CD4-positive, alpha-beta T cell (primary cell): Measurements from ENCODE around the gene PPP1R12B. TPM values are rescaled to one million over a fixed set of nuclear protein-coding genes. Genes with fewer than 3 reads are reported as not detected.
"Not testable (repeated sequence)": the region's sequence is repeated elsewhere in the genome, so short reads cannot be mapped to it uniquely, and the experiment has no call there.

Source experiments
- ATAC-seq: fragments of 200-7000 bp; cut with Tn5 transposase; one replicate; pipeline ENCODE4 v1.10.0; 2022; ENCODE audit warnings: mild to moderate bottlenecking; ENCODE audit not compliant: poor library complexity
- CTCF ChIA-PET: fragments of 350-600 bp; sonication (Branson Sonifier 250); formaldehyde crosslinking; loops from one replicate; lab custom pipeline; 2021; ENCODE audit warnings: antibody characterized with exemption, inconsistent platforms; lab: Charles Lee
- POLR2A ChIA-PET: fragments of 350-600 bp; sonication (Branson Sonifier 250); formaldehyde crosslinking; loops from one replicate; lab custom pipeline; 2021; ENCODE audit warnings: antibody characterized with exemption, inconsistent platforms; lab: Charles Lee
- DNase-seq, 14 experiments: peaks; one replicate each; pipeline ENCODE4 v3.0.0-alpha.2; 2013 to 2020; ENCODE audit warnings: mixed read lengths in 2 of 14
- H3K27ac ChIP-seq, 2 donors: one replicate each; pipeline versions ENCODE4 v1.5.1 to v1.7.0; 2013; ENCODE audit warnings: low read length in 2 of 2, low read depth in 1 of 2, mild to moderate bottlenecking in 1 of 2
- H3K27me3 ChIP-seq, 2 experiments: 1 replicate in 1 of 2; 2 replicates in 1 of 2; pipeline versions ENCODE4 v1.6.1 to v1.7.0; 2013; ENCODE audit warnings: low read length in 2 of 2, control low read depth in 1 of 2, mild to moderate bottlenecking in 1 of 2, moderate library complexity in 1 of 2; ENCODE audit not compliant: insufficient read depth in 2 of 2, control insufficient read depth in 1 of 2
- H3K36me3 ChIP-seq: one replicate; pipeline ENCODE4 v1.6.1; 2013; ENCODE audit warnings: low read length, control low read depth; ENCODE audit not compliant: insufficient read depth
- H3K4me1 ChIP-seq: one replicate; pipeline ENCODE4 v1.6.1; 2013; ENCODE audit warnings: low read length, control low read depth; ENCODE audit not compliant: insufficient read depth
- H3K4me3 ChIP-seq: one replicate; pipeline ENCODE4 v1.5.1; 2013; ENCODE audit warnings: mild to moderate bottlenecking, low read length, moderate library complexity
- H3K9me3 ChIP-seq, 2 experiments: 1 replicate in 1 of 2; 2 replicates in 1 of 2; pipeline versions ENCODE4 v1.6.1 to v1.7.0; 2013; ENCODE audit warnings: low read length in 2 of 2, mild to moderate bottlenecking in 2 of 2, control low read depth in 1 of 2, moderate library complexity in 1 of 2; ENCODE audit not compliant: control insufficient read depth in 1 of 2, insufficient read depth in 1 of 2
- H3K27ac Mint-ChIP-seq: one replicate; pipeline ENCODE4 v1.8.0; 2020; ENCODE audit warnings: mixed read lengths
- H3K27me3 Mint-ChIP-seq: one replicate; pipeline ENCODE4 v1.8.0; 2021; ENCODE audit warnings: mixed read lengths
- H3K36me3 Mint-ChIP-seq: one replicate; pipeline ENCODE4 v1.8.0; 2021; ENCODE audit warnings: low read depth, mixed read lengths
- H3K4me1 Mint-ChIP-seq: one replicate; pipeline ENCODE4 v1.8.0; 2021; ENCODE audit warnings: low read depth, mixed read lengths
- H3K4me3 Mint-ChIP-seq: one replicate; pipeline ENCODE4 v1.8.0; 2020; ENCODE audit warnings: mild to moderate bottlenecking, mixed read lengths
- H3K9me3 Mint-ChIP-seq: one replicate; pipeline ENCODE4 v1.8.0; 2020; ENCODE audit warnings: mixed read lengths
- intact Hi-C, 2 experiments: fragments of 100-400 bp; cut with DNase I in 1 of 2; cut with micrococcal nuclease in 1 of 2; formaldehyde crosslinking; loops; one replicate each; pipeline versions ENCODE4 v1.15.1 to v1.9.0; 2023 to 2025; cut with DNase I, micrococcal nuclease
- total RNA-seq, 174 experiments: library from RNA in 2 of 174; stranded (reverse) in 2 of 174; gene quantifications; one replicate each; pipeline ENCODE4 v1.2.3 and lab custom pipeline; 2021 to 2026
- TF ChIP-seq, protein P1 (sequence below): fragments of 200-600 bp; IDR thresholded peaks from one replicate; pipeline ENCODE4 v1.8.0; 2022; ENCODE audit warnings: antibody characterized with exemption, mild to moderate bottlenecking

PPP1R12B gene
- total RNA-seq, 2 experiments from 2014 or later, result 15.0 to 15.3 TPM

DNA sequence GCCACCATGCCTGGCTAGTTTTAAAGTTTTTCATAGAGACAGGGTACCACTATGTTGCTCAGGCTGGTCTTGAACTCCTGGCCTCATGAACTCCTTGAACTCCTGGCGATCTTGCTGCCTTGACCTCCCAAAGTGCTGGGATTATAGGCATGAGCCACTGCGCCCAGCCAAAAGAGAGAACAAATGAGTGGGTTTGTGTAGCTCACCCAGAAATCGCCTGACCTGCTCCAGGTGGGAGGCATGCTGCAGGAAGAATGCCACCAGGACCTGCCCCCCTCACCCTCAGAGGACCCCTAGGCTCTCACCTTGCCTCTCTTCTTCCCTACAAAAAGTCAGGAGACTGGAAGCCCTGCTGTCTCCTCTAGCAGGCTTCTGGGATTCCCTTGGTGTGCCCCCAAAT, 272.9 kb downstream of the PPP1R12B start:
- H3K27ac Mint-ChIP-seq, result no peak overlapping the region
- H3K27me3 ChIP-seq, result peaks cover 0 to 5% of the 10 kb centered on the region in 2 experiments
- TF ChIP-seq, protein P1, sequence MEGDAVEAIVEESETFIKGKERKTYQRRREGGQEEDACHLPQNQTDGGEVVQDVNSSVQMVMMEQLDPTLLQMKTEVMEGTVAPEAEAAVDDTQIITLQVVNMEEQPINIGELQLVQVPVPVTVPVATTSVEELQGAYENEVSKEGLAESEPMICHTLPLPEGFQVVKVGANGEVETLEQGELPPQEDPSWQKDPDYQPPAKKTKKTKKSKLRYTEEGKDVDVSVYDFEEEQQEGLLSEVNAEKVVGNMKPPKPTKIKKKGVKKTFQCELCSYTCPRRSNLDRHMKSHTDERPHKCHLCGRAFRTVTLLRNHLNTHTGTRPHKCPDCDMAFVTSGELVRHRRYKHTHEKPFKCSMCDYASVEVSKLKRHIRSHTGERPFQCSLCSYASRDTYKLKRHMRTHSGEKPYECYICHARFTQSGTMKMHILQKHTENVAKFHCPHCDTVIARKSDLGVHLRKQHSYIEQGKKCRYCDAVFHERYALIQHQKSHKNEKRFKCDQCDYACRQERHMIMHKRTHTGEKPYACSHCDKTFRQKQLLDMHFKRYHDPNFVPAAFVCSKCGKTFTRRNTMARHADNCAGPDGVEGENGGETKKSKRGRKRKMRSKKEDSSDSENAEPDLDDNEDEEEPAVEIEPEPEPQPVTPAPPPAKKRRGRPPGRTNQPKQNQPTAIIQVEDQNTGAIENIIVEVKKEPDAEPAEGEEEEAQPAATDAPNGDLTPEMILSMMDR, result no peak
- intact Hi-C loops, result no loop called here
- ChIA-PET POLR2A (interaction anchor here (0.6 kb wide), 1 partner anchor 1101 kb away, joined by 4 read pairs; no protein-coding TSS in a partner anchor), CTCF (no interaction called here)
- no peaks in the 10 kb centered on the region for H3K36me3 Mint-ChIP-seq
- H3K36me3 ChIP-seq, result no peaks in the 10 kb centered on the region
- no peaks in the 10 kb centered on the region for H3K9me3 ChIP-seq
- H3K27ac ChIP-seq, result no peak overlapping the region
- no peaks in the 10 kb centered on the region for H3K9me3 Mint-ChIP-seq
- peaks cover 16% of the 10 kb centered on the region for H3K4me1 ChIP-seq
- H3K4me3 ChIP-seq, result no peak overlapping the region
- ATAC-seq, result no peak
- peaks cover 32% of the 10 kb centered on the region for H3K27me3 Mint-ChIP-seq
- H3K4me3 Mint-ChIP-seq, result no peak overlapping the region
- no peak for DNase-seq
- peaks cover 5% of the 10 kb centered on the region for H3K4me1 Mint-ChIP-seq

DNA sequence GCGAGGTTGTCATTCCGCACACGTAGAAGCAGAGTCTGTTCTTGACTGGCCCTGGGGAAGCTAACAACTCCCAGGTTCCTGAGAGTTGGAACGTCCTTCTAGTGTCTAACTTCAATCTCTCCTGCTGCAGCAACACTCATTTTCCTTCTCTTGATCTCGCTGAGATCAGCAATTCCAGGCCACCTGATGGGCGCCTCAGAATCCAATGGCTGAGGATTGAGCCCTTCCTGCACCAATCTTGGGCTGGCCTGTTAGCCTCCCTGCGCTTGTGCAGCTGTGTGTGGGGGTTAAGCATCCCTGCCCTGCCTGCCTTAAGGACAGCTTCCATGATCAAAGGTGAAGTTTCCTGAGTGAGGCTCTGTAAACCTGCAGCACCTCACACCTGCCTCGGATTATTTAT, 273.9 kb downstream of the PPP1R12B start:
- no peak overlapping the region for H3K4me3 Mint-ChIP-seq
- ChIA-PET POLR2A (no interaction called here), CTCF (no interaction called here)
- DNase-seq (no peak), ATAC-seq (no peak)
- Histone ChIP-seq H3K36me3 (no peaks in the 10 kb centered on the region), H3K4me1 (peaks cover 20% of the 10 kb centered on the region), H3K4me3 (no peak overlapping the region), H3K27me3 (peaks cover 0 to 5% of the 10 kb centered on the region in 2 experiments), H3K9me3 (no peaks in the 10 kb centered on the region), H3K27ac (no peak overlapping the region)
- TF ChIP-seq, protein P1, result no peak
- no peaks in the 10 kb centered on the region for H3K36me3 Mint-ChIP-seq
- peaks cover 24% of the 10 kb centered on the region for H3K27me3 Mint-ChIP-seq
- H3K27ac Mint-ChIP-seq, result no peak overlapping the region
- peaks cover 7% of the 10 kb centered on the region for H3K4me1 Mint-ChIP-seq
- intact Hi-C loops, result no loop called here
- H3K9me3 Mint-ChIP-seq, result no peaks in the 10 kb centered on the region

DNA sequence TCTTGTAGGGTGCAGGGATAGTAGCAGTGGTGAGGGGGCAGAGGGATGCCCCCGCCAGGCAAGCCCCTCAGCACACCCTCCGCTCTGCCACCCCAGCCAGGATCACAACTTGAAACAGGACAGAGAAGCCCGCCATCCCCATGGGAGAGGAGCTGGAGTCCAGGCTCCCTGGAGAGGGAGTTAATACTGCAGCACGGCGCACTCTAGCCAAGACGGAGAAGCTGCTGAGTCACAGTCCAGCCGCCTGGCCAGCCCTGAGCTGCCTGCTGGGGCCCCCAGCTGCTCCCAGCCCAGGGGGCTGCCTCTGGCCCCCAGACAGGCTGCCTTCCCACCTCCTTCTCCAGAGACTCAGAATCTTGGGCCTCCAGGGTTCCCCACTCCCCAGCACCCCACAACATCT, 274.6 kb downstream of the PPP1R12B start:
- H3K36me3 ChIP-seq, result no peaks in the 10 kb centered on the region
- POLR2A ChIA-PET, result no interaction called here
- TF ChIP-seq, protein P1, result no peak
- DNase-seq, result no peak
- no peaks in the 10 kb centered on the region for H3K36me3 Mint-ChIP-seq
- peaks cover 27% of the 10 kb centered on the region for H3K4me1 ChIP-seq
- intact Hi-C loops, result no loop called here
- ATAC-seq, result no peak
- H3K4me3 Mint-ChIP-seq, result no peak overlapping the region
- no peak overlapping the region for H3K27ac Mint-ChIP-seq
- CTCF ChIA-PET, result no interaction called here
- H3K9me3 Mint-ChIP-seq, result no peaks in the 10 kb centered on the region
- no peak overlapping the region for H3K4me3 ChIP-seq
- H3K27me3 ChIP-seq, result peaks cover 0 to 5% of the 10 kb centered on the region in 2 experiments
- peaks cover 24% of the 10 kb centered on the region for H3K27me3 Mint-ChIP-seq
- no peaks in the 10 kb centered on the region for H3K9me3 ChIP-seq
- no peak overlapping the region for H3K27ac ChIP-seq
- H3K4me1 Mint-ChIP-seq, result peaks cover 14% of the 10 kb centered on the region

DNA sequence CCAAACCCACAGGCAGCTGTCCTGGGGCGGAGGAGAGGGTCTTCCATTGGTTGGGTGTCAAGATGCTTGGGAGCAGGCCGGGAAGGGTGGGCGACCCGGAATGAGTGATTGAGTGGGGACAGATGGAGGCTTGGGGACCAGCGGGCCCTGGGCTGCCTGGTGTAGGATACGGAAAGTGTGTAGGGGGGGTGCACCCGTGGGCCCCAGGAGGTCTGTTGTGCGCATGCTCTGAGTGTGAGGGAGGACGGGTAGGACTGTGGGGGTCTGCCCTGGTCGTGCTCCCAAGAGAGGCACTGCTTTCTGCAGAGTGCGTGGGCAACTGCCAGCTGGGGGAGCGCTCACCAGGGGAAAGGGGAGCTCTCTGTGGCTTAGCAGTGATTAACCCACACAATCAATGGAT, 275.0 kb downstream of the PPP1R12B start:
- CTCF ChIA-PET, intact Hi-C loops, H3K9me3 Mint-ChIP-seq, H3K4me3 ChIP-seq, ATAC-seq, H3K4me3 Mint-ChIP-seq, H3K36me3 Mint-ChIP-seq, DNase-seq, H3K36me3 ChIP-seq, H3K27ac ChIP-seq, H3K9me3 ChIP-seq, H3K27me3 ChIP-seq, H3K27ac Mint-ChIP-seq, POLR2A ChIA-PET: not testable (repeated sequence)
- H3K4me1 ChIP-seq, result peaks cover 31% of the 10 kb centered on the region
- H3K27me3 Mint-ChIP-seq, result peaks cover 24% of the 10 kb centered on the region
- H3K4me1 Mint-ChIP-seq, result peaks cover 18% of the 10 kb centered on the region
